GM12873 (cell line): ENCODE measurements around the gene MAP7.

Source experiments
- CTCF ChIP-seq: IDR thresholded peaks from 2 replicates; pipeline ENCODE4 v1.5.1; 2012; ENCODE audit warnings: low read depth, mild to moderate bottlenecking, moderate library complexity, low read length, control low read depth; ENCODE audit not compliant: insufficient read depth; ENCODE audit errors: missing control alignments

Gene MAP7

GRCh38 chr6:136501514-136501913 is 48.7 kb downstream of the MAP7 start:
- TF ChIP-seq CTCF: no peak

GRCh38 chr6:136501096-136501495 is 49.1 kb downstream of the MAP7 start:
- TF ChIP-seq CTCF: no peak

GRCh38 chr6:136500414-136500813 is 49.8 kb downstream of the MAP7 start:
- TF ChIP-seq CTCF: no peak

GRCh38 chr6:136499370-136499769 is 50.9 kb downstream of the MAP7 start:
- no peak for TF ChIP-seq CTCF

- TF ChIP-seq CTCF: no peak
Measured at GRCh38 chr6:136494710-136495109, 55.5 kb downstream of the MAP7 start.

GRCh38 chr6:136494059-136494458 is 56.2 kb downstream of the MAP7 start:
- no peak for TF ChIP-seq CTCF

- no peak for TF ChIP-seq CTCF
Measured at GRCh38 chr6:136492409-136492808, 57.8 kb downstream of the MAP7 start.
